ENCODE results near the gene RSPH9.

DNA sequence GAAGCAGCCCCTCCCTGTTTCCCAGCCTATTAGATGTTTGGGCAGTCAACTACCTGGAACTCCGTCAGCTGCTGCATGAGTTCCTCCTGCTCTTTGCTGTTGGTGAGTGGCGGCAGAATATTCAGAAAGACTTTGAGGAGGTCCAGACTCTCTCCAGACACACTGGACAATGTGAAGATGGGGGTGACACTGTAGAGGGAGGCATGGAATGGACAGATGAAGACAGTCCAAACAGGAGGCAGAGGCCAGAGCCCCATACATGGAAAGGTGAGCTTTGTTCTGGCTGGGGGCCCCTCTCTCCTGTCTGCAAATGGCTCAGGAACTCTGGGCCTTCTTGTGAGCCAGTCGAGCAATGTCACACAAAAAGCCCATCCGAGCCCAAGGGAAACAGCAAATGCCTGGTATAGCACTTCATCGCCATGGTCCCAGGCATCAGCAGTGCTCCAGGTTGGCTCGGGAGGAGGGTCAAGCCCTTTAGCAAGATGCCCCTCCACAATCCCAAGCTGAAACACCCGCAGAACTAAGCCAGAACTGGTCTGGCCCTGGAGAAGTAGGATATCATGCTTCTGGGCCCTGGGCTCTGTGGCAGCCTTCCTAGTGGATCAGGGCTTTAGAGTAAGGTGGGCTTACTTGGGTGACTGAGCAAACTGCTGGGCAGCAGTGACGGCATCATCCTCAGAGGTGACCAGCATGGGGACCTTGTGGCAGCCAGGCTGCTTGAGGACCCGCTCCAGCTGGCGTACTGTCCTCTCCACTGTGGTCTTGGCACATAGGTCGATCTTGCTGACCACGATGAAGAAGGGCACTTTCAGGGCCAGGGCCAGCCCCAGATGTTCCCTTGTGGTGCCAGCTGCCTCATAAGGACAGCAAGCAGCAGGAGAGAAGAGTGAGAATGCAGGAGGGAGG lies 20.7 kb upstream of the RSPH9 start:
- TF ChIP-seq, protein P1, sequence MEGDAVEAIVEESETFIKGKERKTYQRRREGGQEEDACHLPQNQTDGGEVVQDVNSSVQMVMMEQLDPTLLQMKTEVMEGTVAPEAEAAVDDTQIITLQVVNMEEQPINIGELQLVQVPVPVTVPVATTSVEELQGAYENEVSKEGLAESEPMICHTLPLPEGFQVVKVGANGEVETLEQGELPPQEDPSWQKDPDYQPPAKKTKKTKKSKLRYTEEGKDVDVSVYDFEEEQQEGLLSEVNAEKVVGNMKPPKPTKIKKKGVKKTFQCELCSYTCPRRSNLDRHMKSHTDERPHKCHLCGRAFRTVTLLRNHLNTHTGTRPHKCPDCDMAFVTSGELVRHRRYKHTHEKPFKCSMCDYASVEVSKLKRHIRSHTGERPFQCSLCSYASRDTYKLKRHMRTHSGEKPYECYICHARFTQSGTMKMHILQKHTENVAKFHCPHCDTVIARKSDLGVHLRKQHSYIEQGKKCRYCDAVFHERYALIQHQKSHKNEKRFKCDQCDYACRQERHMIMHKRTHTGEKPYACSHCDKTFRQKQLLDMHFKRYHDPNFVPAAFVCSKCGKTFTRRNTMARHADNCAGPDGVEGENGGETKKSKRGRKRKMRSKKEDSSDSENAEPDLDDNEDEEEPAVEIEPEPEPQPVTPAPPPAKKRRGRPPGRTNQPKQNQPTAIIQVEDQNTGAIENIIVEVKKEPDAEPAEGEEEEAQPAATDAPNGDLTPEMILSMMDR (conservative IDR thresholded peaks at IDR 0.05; ENCODE audit: low read depth in 2 of 2) = no peak
- no peak for TF ChIP-seq CREB1 (CRISPR knock-in tag; IDR thresholded peaks at IDR 0.05; ENCODE audit: low read depth)
- TF ChIP-seq, protein P2, sequence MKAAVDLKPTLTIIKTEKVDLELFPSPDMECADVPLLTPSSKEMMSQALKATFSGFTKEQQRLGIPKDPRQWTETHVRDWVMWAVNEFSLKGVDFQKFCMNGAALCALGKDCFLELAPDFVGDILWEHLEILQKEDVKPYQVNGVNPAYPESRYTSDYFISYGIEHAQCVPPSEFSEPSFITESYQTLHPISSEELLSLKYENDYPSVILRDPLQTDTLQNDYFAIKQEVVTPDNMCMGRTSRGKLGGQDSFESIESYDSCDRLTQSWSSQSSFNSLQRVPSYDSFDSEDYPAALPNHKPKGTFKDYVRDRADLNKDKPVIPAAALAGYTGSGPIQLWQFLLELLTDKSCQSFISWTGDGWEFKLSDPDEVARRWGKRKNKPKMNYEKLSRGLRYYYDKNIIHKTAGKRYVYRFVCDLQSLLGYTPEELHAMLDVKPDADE (IDR thresholded peaks at IDR 0.05) = no peak
- TF ChIP-seq, protein P3, sequence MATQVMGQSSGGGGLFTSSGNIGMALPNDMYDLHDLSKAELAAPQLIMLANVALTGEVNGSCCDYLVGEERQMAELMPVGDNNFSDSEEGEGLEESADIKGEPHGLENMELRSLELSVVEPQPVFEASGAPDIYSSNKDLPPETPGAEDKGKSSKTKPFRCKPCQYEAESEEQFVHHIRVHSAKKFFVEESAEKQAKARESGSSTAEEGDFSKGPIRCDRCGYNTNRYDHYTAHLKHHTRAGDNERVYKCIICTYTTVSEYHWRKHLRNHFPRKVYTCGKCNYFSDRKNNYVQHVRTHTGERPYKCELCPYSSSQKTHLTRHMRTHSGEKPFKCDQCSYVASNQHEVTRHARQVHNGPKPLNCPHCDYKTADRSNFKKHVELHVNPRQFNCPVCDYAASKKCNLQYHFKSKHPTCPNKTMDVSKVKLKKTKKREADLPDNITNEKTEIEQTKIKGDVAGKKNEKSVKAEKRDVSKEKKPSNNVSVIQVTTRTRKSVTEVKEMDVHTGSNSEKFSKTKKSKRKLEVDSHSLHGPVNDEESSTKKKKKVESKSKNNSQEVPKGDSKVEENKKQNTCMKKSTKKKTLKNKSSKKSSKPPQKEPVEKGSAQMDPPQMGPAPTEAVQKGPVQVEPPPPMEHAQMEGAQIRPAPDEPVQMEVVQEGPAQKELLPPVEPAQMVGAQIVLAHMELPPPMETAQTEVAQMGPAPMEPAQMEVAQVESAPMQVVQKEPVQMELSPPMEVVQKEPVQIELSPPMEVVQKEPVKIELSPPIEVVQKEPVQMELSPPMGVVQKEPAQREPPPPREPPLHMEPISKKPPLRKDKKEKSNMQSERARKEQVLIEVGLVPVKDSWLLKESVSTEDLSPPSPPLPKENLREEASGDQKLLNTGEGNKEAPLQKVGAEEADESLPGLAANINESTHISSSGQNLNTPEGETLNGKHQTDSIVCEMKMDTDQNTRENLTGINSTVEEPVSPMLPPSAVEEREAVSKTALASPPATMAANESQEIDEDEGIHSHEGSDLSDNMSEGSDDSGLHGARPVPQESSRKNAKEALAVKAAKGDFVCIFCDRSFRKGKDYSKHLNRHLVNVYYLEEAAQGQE (IDR thresholded peaks at IDR 0.05; ENCODE audit: unreplicated experiment) = no peak

Data from GM23338 (cell line).